G401 (cell line): ENCODE results near the gene SEPTIN12. TPM values are rescaled to one million over a fixed set of nuclear protein-coding genes. Genes with fewer than 3 reads are reported as not detected.
"Not testable (repeated sequence)": the region's sequence is repeated elsewhere in the genome, so short reads cannot be mapped to it uniquely, and the experiment has no call there.

Experiments
- DNase-seq: peaks from one replicate; pipeline ENCODE4 v3.0.0-alpha.2; 2015; ENCODE audit warnings: low spot score
- in situ Hi-C: cut with HindIII; loops from 2 replicates; pipeline ENCODE4 v1.10.0; 2016; ENCODE audit warnings: low sequenced_read_pairs, mixed read lengths
- total RNA-seq: library from RNA; depleted of rRNA; stranded (reverse); fragments of >200 nt; shearing (Covaris generic); gene quantifications from 2 replicates; pipeline ENCODE4 v1.2.3, GENCODE V29; 2014; rRNA removed

SEPTIN12 gene
- total RNA-seq, 1 experiment from 2014 or later = not detected

DNA sequence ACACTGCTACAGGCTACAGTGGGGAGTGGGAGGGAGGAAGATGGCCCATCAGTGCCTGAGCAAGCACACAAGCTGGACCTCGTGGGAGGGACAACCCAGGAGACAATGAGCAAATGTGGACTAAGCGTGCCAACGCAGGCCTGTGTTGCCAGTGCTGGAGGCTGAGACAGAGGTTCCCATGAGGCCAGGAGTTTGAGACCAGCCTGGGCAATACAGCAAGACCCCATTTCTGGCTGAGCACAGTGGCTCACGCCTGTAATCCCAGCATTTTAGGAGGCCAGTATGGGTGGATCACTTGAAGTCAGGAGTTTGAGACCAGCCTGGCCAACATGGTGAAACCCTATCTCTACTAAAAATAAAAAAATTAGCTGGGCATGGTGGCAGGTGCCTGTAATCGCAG lies 49.8 kb downstream of the SEPTIN12 start:
- in situ Hi-C loops, DNase-seq: not testable (repeated sequence)

- in situ Hi-C loops = no loop called here
- no peak for DNase-seq
Measured at GRCh38 chr16:4737545-4737944, 50.6 kb downstream of the SEPTIN12 start.

DNA sequence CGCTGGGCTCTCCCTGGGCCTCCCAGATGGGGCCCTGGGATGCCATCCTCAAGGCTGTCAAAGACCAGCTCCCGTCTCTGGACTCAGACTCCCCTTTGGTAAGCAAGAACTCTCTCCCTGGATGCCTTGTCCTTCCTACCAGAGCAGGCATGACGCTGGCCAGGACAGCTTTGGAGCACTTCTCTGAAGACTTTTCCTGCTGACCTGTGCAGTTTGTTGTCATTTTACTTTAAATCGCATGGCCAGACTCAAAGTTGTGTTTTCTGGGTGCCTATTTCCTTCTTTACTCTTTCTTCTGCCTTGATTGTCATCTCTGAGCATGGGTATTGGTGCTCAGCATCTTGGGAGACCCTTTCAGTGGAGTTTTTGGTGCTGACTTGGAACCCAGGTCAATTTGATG lies 51.6 kb downstream of the SEPTIN12 start:
- no peak for DNase-seq
- in situ Hi-C loops = no loop called here

- DNase-seq = peak; percentile 72
- in situ Hi-C loops = no loop called here
Measured at GRCh38 chr16:4734730-4735535, 53.2 kb downstream of the SEPTIN12 start.

- DNase-seq = peak; percentile 99
- in situ Hi-C loops = no loop called here
Measured at GRCh38 chr16:4734063-4734729, 53.9 kb downstream of the SEPTIN12 start, which contains the start of the genes ANKS3 and DNAAF8. TSS of gene ANKS3 (minus strand) at chr16:4734271. CDS start at chr16:4730149, 4,122 bp downstream. TSS of gene DNAAF8 (plus strand) at chr16:4734537. CDS start at chr16:4736515, 1,978 bp downstream.

DNA sequence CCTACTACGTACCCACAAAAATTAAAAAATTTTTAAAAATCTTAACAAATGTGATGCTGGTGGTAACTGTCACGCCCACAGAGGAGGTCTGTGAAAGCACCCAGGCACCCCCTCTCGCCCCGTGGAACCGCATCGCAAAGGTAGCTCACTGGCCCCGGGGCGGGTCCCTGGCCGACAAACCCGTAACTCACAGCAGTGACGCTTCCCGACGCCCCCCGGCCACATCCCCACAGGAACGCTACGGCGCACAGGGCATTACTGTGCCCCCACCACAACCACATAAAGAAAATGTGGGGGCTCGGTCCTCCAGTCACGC lies 54.4 kb downstream of the SEPTIN12 start:
- in situ Hi-C loops = no loop called here
- DNase-seq = peak; percentile 7

DNA sequence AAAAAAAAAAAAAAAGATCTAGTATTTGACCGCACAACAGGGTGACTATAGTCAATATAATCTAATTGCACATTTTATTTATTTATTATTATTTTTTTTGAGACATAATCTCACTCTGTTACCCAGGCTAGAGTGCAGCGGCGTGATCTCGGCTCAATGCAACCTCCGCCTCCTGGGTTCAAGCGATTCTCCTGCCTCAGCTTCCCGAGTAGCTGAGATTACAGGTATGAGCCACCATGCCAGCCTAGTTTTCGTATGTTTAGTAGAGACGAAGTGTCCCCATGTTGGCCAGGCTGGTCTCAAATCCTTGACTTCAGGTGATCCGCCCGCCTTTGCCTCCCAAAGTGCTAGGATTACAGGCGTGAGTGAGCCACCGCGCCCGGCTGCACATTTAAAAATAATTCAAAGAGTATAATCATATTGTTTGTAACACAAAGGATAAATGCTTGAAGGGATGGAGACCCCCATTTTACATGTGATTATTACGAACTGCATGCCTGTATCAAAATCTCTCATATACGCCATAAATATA lies 54.9 kb downstream of the SEPTIN12 start:
- DNase-seq = peak; percentile 17
- in situ Hi-C loops = no loop called here

DNA sequence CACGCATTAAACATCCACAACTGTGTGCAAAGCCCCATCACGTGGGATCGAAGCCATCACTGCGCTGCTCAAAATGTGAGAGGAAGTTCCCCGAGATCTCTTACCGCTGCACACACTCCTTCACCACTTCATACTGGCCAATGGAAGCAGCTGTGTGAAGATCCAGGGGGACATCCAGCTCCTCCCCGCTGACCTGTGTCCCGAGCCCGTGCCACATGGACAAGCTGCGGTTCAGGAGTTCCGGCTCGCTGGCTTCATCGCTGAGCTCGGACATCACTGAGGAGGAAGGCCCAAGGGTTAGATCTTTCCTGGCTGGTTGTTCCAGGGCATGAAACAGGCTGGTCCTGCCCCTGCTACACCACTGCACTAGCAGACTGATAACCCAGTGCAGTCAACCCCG lies 58.3 kb downstream of the SEPTIN12 start:
- in situ Hi-C loops = loop anchor here (10.0 kb wide), 1 partner anchor 105 kb away; no protein-coding TSS in a partner anchor
- DNase-seq = no peak

- no peak for DNase-seq
- in situ Hi-C loops = loop anchor here (10.0 kb wide), 1 partner anchor 106 kb away; no protein-coding TSS in a partner anchor
Measured at GRCh38 chr16:4728676-4729075, 59.5 kb downstream of the SEPTIN12 start.

Other genes with a start within 250 kb of the SEPTIN12 start
- 12.4 and 17.2 TPM in 2 replicates for gene CDIP1, start 249.6 kb downstream of the SEPTIN12 start, total RNA-seq
- 0.17 TPM in 1 of 2 replicates, not detected in the other for gene C16orf96, start 232.0 kb downstream of the SEPTIN12 start, total RNA-seq
- gene UBALD1, start 173.5 kb downstream of the SEPTIN12 start, total RNA-seq = 12.4 and 15.6 TPM in 2 replicates
- 13.3 and 21.4 TPM in 2 replicates for gene MGRN1, start 163.5 kb downstream of the SEPTIN12 start, total RNA-seq
- 71.5 and 89.1 TPM in 2 replicates for gene NUDT16L1, start 94.8 kb downstream of the SEPTIN12 start, total RNA-seq
- 12.8 and 18.0 TPM in 2 replicates for gene ANKS3, start 54.1 kb downstream of the SEPTIN12 start, total RNA-seq
- gene DNAAF8, start 53.8 kb downstream of the SEPTIN12 start, total RNA-seq = not detected in 2 replicates
- 11.0 and 16.2 TPM in 2 replicates for gene ZNF500, start 21.2 kb downstream of the SEPTIN12 start, total RNA-seq
- not detected in 2 replicates for gene SMIM22, start 7.0 kb upstream of the SEPTIN12 start, total RNA-seq
- gene ROGDI, start 14.3 kb upstream of the SEPTIN12 start, total RNA-seq = 25.9 and 30.4 TPM in 2 replicates
- 79.9 and 82.0 TPM in 2 replicates for gene GLYR1, start 58.9 kb upstream of the SEPTIN12 start, total RNA-seq
- gene UBN1, start 59.1 kb upstream of the SEPTIN12 start, total RNA-seq = 22.6 and 24.7 TPM in 2 replicates
- 33.2 and 41.0 TPM in 2 replicates for gene PPL, start 148.8 kb upstream of the SEPTIN12 start, total RNA-seq
- 0.10 and 0.86 TPM in 2 replicates for gene SEC14L5, start 170.0 kb upstream of the SEPTIN12 start, total RNA-seq
- 23.1 and 31.6 TPM in 2 replicates for gene NAGPA, start 245.6 kb upstream of the SEPTIN12 start, total RNA-seq